K562 (cell line): ENCODE results near the gene VGF. TPM values are rescaled to one million over a fixed set of nuclear protein-coding genes. Genes with fewer than 3 reads are reported as not detected.

Experiments
- ATAC-seq: fragments of 200-7000 bp; cut with Tn5 transposase; 3 replicates; pipeline ENCODE4 v1.9.1; 2020; ENCODE audit warnings: moderate library complexity
- BruUV-seq: library from RNA; stranded (reverse); fragments of 400-500 nt; replicated peaks from 2 replicates; lab custom pipeline; 2021; lab: Mats Ljungman, UMichigan
- CTCF ChIA-PET: fragments of 300-600 bp; formaldehyde crosslinking; extraction: SDS; loops from one replicate; lab custom pipeline; 2021; ENCODE audit warnings: low intra/inter-chr PET ratio; lab: Yijun Ruan, JAX
- POLR2A ChIA-PET: fragments of 300-600, 350-650 bp; sonication (Branson Sonifier 250); formaldehyde crosslinking; extraction: SDS; loops from one replicate; lab custom pipeline; 2021; ENCODE audit warnings: antibody characterized with exemption, inconsistent platforms; lab: Yijun Ruan, JAX
- DNase-seq, 4 experiments: peaks; one replicate each; pipeline versions ENCODE4 v3.0.0 to v3.0.0-alpha.2; 2011 to 2018; ENCODE audit warnings: low spot score in 3 of 4, mixed read lengths in 3 of 4; ENCODE audit errors: extremely low read depth in 1 of 4
- FAIRE-seq: peaks from 2 replicates; lab custom pipeline; 2011; peaks lifted over from hg19 to GRCh38; lab: Jason Lieb, UNC
- H2AFZ ChIP-seq: 2 replicates; pipeline ENCODE4 v1.6.0; 2011; ENCODE audit warnings: low read depth, low read length, control low read depth, inconsistent platforms
- H3K27ac ChIP-seq: fragments of 200-600 bp; 3 replicates; pipeline ENCODE4 v1.8.0; 2011; ENCODE audit warnings: low read depth, mild to moderate bottlenecking, control low read depth, inconsistent platforms, low read length, moderate library complexity, mixed read lengths; ENCODE audit errors: extremely low read depth
- H3K27me3 ChIP-seq, 2 experiments: fragments of 300-600 bp in 1 of 2; 2 replicates in 1 of 2; 3 replicates in 1 of 2; pipeline versions ENCODE4 v1.6.0 to v1.8.0; 2011; ENCODE audit warnings: inconsistent platforms in 2 of 2, low read length in 2 of 2, mild to moderate bottlenecking in 1 of 2, mixed read lengths in 1 of 2, moderate library complexity in 1 of 2; ENCODE audit not compliant: control insufficient read depth in 2 of 2, insufficient read depth in 2 of 2
- H3K36me3 ChIP-seq: fragments of 300-600 bp; 3 replicates; pipeline ENCODE4 v1.8.0; 2011; ENCODE audit warnings: mild to moderate bottlenecking, low read length, inconsistent platforms; ENCODE audit not compliant: control insufficient read depth, insufficient read depth
- H3K4me1 ChIP-seq, 2 experiments: fragments of 200-600 bp in 1 of 2; replicated peaks in 1 of 2; 2 replicates in 1 of 2; 3 replicates in 1 of 2; pipeline versions ENCODE4 v1.5.1 to v1.8.0; 2011; ENCODE audit warnings: inconsistent platforms in 2 of 2, low read length in 2 of 2, mild to moderate bottlenecking in 1 of 2, mixed read lengths in 1 of 2, moderate library complexity in 1 of 2; ENCODE audit not compliant: control insufficient read depth in 2 of 2, insufficient read depth in 2 of 2
- H3K4me2 ChIP-seq: 2 replicates; pipeline ENCODE4 v1.6.1; 2011; ENCODE audit warnings: low read length, control low read depth, inconsistent platforms, mixed read lengths; ENCODE audit not compliant: insufficient read depth
- H3K4me3 ChIP-seq: fragments of 200-600 bp; sonication (generic), shearing (Covaris generic); 2 replicates; pipeline ENCODE4 v1.5.1; 2016; ENCODE audit warnings: control low read depth, inconsistent platforms
- H3K79me2 ChIP-seq: fragments of 200-600 bp; 3 replicates; pipeline ENCODE4 v1.8.0; 2011; ENCODE audit warnings: low read length, inconsistent platforms; ENCODE audit not compliant: control insufficient read depth, insufficient read depth
- H3K9ac ChIP-seq, 2 experiments: 2 replicates each; pipeline versions ENCODE4 v1.6.0 to v1.6.1; 2011; ENCODE audit warnings: low read depth in 2 of 2, low read length in 2 of 2, control low read depth in 1 of 2, inconsistent platforms in 1 of 2, mild to moderate bottlenecking in 1 of 2, mixed read lengths in 1 of 2; ENCODE audit not compliant: insufficient read depth in 1 of 2
- H3K9me1 ChIP-seq: one replicate; pipeline ENCODE4 v1.6.0; 2011; ENCODE audit warnings: inconsistent platforms, mild to moderate bottlenecking, low read length, moderate library complexity; ENCODE audit not compliant: control insufficient read depth, insufficient read depth
- H3K9me3 ChIP-seq: replicated peaks from 2 replicates; pipeline ENCODE4 v1.5.1; 2011; ENCODE audit warnings: low read depth, low read length, inconsistent platforms; ENCODE audit not compliant: control insufficient read depth, insufficient read depth
- H4K20me1 ChIP-seq: replicated peaks from 2 replicates; pipeline ENCODE4 v1.6.1; 2011; ENCODE audit warnings: low read length, inconsistent platforms, mixed read lengths; ENCODE audit not compliant: control insufficient read depth, insufficient read depth
- FOXK1 ChIP-seq: sonication (generic); formaldehyde crosslinking; IDR thresholded peaks from 2 replicates; pipeline ENCODE4 v1.8.0; 2022; ENCODE audit warnings: missing genetic modification reagents, mild to moderate bottlenecking, borderline replicate concordance
- FOXP1 ChIP-seq: sonication (generic); formaldehyde crosslinking; IDR thresholded peaks from 2 replicates; pipeline ENCODE4 v1.8.0; 2022; ENCODE audit warnings: mild to moderate bottlenecking, missing genetic modification reagents
- HMG20A ChIP-seq: fragments of 450-650 bp; formaldehyde crosslinking; conservative IDR thresholded peaks from 2 replicates; pipeline ENCODE4 v1.4.0; 2020; ENCODE audit warnings: mild to moderate bottlenecking, mixed read lengths
- PHTF2 ChIP-seq: fragments of 250-450 bp; sonication (Bioruptor Pico); IDR thresholded peaks from 2 replicates; pipeline ENCODE4 v1.5.0; 2021; ENCODE audit warnings: mild to moderate bottlenecking
- ZNF311 ChIP-seq: fragments of 250-450 bp; sonication (Bioruptor Pico); IDR thresholded peaks from 2 replicates; pipeline ENCODE4 v1.4.0; 2020; ENCODE audit warnings: mild to moderate bottlenecking, moderate library complexity
- ZNF75A ChIP-seq: fragments of 450-650 bp; formaldehyde crosslinking; IDR thresholded peaks from 2 replicates; pipeline ENCODE4 v1.4.0; 2020; ENCODE audit warnings: mild to moderate bottlenecking
- WGBS: fragments of 100-300 bp; shearing (Covaris generic); methylation state at CpG from one replicate; pipeline ENCODE4 v1.1.6; 2016; ENCODE audit warnings: low coverage, mixed read lengths; ENCODE audit not compliant: insufficient coverage; ENCODE audit errors: missing lambda C conversion rate; 5-methylcytosine and 5-hydroxymethylcytosine counted together
- in situ Hi-C: fragments of 300-500 bp; cut with MboI; formaldehyde crosslinking; loops from 4 replicates; pipeline ENCODE4 v1.15.0; 2018; ENCODE audit warnings: inconsistent platforms, mixed read lengths
- intact Hi-C: fragments of 100-400 bp; cut with micrococcal nuclease; formaldehyde crosslinking; loops from 2 replicates; pipeline ENCODE4 v1.14.2; 2022
- polyA plus RNA-seq, 8 experiments: library from polyadenylated mRNA; depleted of rRNA in 4 of 8; stranded (reverse) in 5 of 8; unstranded in 3 of 8; fragments of >200 nt; fragmentation: Nextera tagmentation in 2 of 8; fragmentation: Illumina TruSeq in 1 of 8; extraction: Ambion mirVana in 2 of 8; extraction: Trizol in 1 of 8; gene quantifications; 2 replicates each; pipeline versions ENCODE4 v1.2.1 to v1.2.3, GENCODE V29; 2011 to 2014; ENCODE audit warnings: inconsistent platforms in 1 of 8, missing spikeins in 1 of 8
- total RNA-seq, 7 experiments: library from RNA; depleted of rRNA in 6 of 7; stranded (reverse); fragments of >200 nt in 6 of 7; fragmentation: Illumina TruSeq in 2 of 7; extraction: Trizol in 2 of 7; gene quantifications; 2 replicates each; pipeline versions ENCODE4 v1.2.1 to v1.2.3, GENCODE V29; 2011 to 2021; ENCODE audit warnings: low replicate concordance in 1 of 7
- TF ChIP-seq, protein P1 (sequence below): sonication (generic); formaldehyde crosslinking; IDR thresholded peaks from 2 replicates; pipeline ENCODE4 v1.8.0; 2023; ENCODE audit warnings: mild to moderate bottlenecking, missing genetic modification reagents
- TF ChIP-seq, protein P2 (sequence below): fragments of 250-450 bp; sonication (Bioruptor Pico); IDR thresholded peaks from 2 replicates; pipeline ENCODE4 v1.8.0; 2022; ENCODE audit warnings: moderate library complexity, mild to moderate bottlenecking, inconsistent platforms

Gene VGF
- total and polyA plus RNA-seq, 9 of the 15 experiments (the other 6 are each of a cell fraction or from before 2014, with no cell fraction given), result 0.03 to 5.7 (median 0.34) TPM

DNA sequence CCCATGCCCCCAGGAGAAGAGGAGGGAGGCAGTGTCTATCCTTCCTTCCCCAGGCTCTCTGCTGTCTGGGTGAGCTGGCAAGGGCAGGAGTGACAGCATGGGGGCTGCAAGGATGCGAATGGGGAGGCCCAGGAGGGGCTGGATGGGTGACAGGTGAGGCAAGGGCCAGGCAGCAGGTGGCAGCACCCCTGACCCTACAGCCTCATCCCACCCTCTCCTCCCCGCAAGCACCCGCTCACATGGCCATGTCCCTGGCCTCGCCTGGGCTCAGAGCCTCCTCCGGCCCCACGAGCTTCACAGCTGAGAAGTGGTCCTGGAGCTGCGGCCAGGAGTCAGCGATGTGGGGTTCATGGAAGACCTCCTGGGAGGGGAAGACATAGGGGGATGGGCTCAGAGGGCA is 46.6 kb upstream of the VGF start:
- peaks cover 73% of the 10 kb centered on the region; the same call in 2 of the 3 replicates for H3K36me3 ChIP-seq
- no peak overlapping the region for H3K4me3 ChIP-seq
- intact Hi-C loops (no loop called here), in situ Hi-C loops (no loop called here)
- FAIRE-seq (no peak), ATAC-seq (no peak)
- no peaks in the 10 kb centered on the region for H3K27me3 ChIP-seq
- no peak overlapping the region; a peak in 1 of 4 replicates for H3K9ac ChIP-seq
- WGBS, result 96% methylated on average over 4 of the region's 8 CpGs
- no peaks in the 10 kb centered on the region for H4K20me1 ChIP-seq
- H3K9me3 ChIP-seq, result no peaks in the 10 kb centered on the region
- CTCF ChIA-PET, result no interaction called here
- no peak overlapping the region for H3K4me2 ChIP-seq
- peaks cover 14% of the 10 kb centered on the region for H3K79me2 ChIP-seq
- no TSS peak for BruUV-seq
- H3K27ac ChIP-seq, result no peak overlapping the region
- no peaks in the 10 kb centered on the region for H3K9me1 ChIP-seq
- H3K4me1 ChIP-seq, result peaks cover 10 to 37% of the 10 kb centered on the region in 2 experiments
- no peak overlapping the region for H2AFZ ChIP-seq
- no peak for TF ChIP-seq PHTF2
- TF ChIP-seq FOXP1 (CRISPR knock-in tag), result no peak
- no peak for TF ChIP-seq ZNF75A
- TF ChIP-seq, protein P1, sequence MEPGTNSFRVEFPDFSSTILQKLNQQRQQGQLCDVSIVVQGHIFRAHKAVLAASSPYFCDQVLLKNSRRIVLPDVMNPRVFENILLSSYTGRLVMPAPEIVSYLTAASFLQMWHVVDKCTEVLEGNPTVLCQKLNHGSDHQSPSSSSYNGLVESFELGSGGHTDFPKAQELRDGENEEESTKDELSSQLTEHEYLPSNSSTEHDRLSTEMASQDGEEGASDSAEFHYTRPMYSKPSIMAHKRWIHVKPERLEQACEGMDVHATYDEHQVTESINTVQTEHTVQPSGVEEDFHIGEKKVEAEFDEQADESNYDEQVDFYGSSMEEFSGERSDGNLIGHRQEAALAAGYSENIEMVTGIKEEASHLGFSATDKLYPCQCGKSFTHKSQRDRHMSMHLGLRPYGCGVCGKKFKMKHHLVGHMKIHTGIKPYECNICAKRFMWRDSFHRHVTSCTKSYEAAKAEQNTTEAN (CRISPR knock-in tag), result no peak
- TF ChIP-seq, protein P2, sequence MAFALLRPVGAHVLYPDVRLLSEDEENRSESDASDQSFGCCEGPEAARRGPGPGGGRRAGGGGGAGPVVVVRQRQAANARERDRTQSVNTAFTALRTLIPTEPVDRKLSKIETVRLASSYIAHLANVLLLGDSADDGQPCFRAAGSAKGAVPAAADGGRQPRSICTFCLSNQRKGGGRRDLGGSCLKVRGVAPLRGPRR (CRISPR knock-in tag), result no peak
- TF ChIP-seq HMG20A (CRISPR knock-in tag), result no peak
- no peak for TF ChIP-seq FOXK1 (CRISPR knock-in tag)
- no peak for TF ChIP-seq ZNF311 (CRISPR knock-in tag)
- TF ChIP-seq, all 486 proteins: peak for 0
- no peak for DNase-seq
- POLR2A ChIA-PET, result no interaction called here
